H1 (cell line): ENCODE data around the gene C3orf85. TPM values are rescaled to one million over a fixed set of nuclear protein-coding genes. Genes with fewer than 3 reads are reported as not detected.

Experiments
- CTCF ChIA-PET: fragments of 300-600 bp; sonication (Branson Sonifier 250); formaldehyde crosslinking; loops from one replicate; lab custom pipeline; 2021; ENCODE audit not compliant: partially characterized antibody; lab: Charles Lee
- POLR2A ChIA-PET: fragments of 300-600 bp; sonication (Branson Sonifier 250); formaldehyde crosslinking; loops from one replicate; lab custom pipeline; 2021; ENCODE audit warnings: inconsistent platforms; ENCODE audit not compliant: partially characterized antibody; lab: Charles Lee
- DNase-seq, 2 experiments: peaks; one replicate each; pipeline versions ENCODE4 v3.0.0 to v3.0.0-alpha.2; 2010 to 2022; ENCODE audit warnings: low spot score in 2 of 2, low read depth in 1 of 2, mixed read lengths in 1 of 2
- FAIRE-seq: peaks from 2 replicates; lab custom pipeline; 2011; peaks lifted over from hg19 to GRCh38; lab: Jason Lieb, UNC
- H2AFZ ChIP-seq: 2 replicates; pipeline ENCODE4 v1.8.1; 2012; ENCODE audit warnings: low read length, inconsistent platforms
- H2AK5ac ChIP-seq: 2 replicates; pipeline ENCODE4 v1.6.1; 2013; ENCODE audit warnings: low read depth, low read length
- H2BK120ac ChIP-seq: replicated peaks from 2 replicates; pipeline ENCODE3; 2013; ENCODE audit warnings: low read depth, low read length, inconsistent platforms
- H2BK12ac ChIP-seq: 2 replicates; pipeline ENCODE4 v1.6.1; 2013; ENCODE audit warnings: low read depth, low read length
- H2BK15ac ChIP-seq: 2 replicates; pipeline ENCODE4 v1.6.1; 2013; ENCODE audit warnings: low read length
- H2BK20ac ChIP-seq: 2 replicates; pipeline ENCODE4 v1.6.1; 2013; ENCODE audit warnings: low read length
- H2BK5ac ChIP-seq: 2 replicates; pipeline ENCODE4 v1.6.1; 2013; ENCODE audit warnings: low read depth, low read length
- H3K14ac ChIP-seq: 2 replicates; pipeline ENCODE4 v1.6.1; 2013; ENCODE audit warnings: inconsistent platforms; ENCODE audit not compliant: insufficient read length
- H3K18ac ChIP-seq: 2 replicates; pipeline ENCODE4 v1.6.1; 2013; ENCODE audit warnings: low read length; ENCODE audit errors: extremely low read depth
- H3K23ac ChIP-seq: 2 replicates; pipeline ENCODE4 v1.6.1; 2013; ENCODE audit warnings: inconsistent platforms; ENCODE audit not compliant: insufficient read length
- H3K23me2 ChIP-seq: 2 replicates; pipeline ENCODE4 v1.6.1; 2013; ENCODE audit warnings: low read depth, low read length
- H3K27ac ChIP-seq: 2 replicates; pipeline ENCODE4 v1.6.1; 2011; ENCODE audit warnings: low read depth, low read length, inconsistent platforms
- H3K27me3 ChIP-seq, 4 experiments: replicated peaks in 1 of 4; 1 replicate in 1 of 4; 2 replicates in 3 of 4; pipeline versions ENCODE4 v1.6.1 to v1.8.1; 2011 to 2013; ENCODE audit warnings: low read length in 3 of 4, mild to moderate bottlenecking in 3 of 4, inconsistent platforms in 2 of 4, mixed read lengths in 2 of 4, moderate library complexity in 1 of 4; ENCODE audit not compliant: control insufficient read depth in 3 of 4, insufficient read depth in 3 of 4; ENCODE audit errors: extremely low read depth in 1 of 4
- H3K36me3 ChIP-seq, 4 experiments: 2 replicates each; pipeline versions ENCODE4 v1.6.1 to v1.8.1; 2011 to 2013; ENCODE audit warnings: mild to moderate bottlenecking in 4 of 4, low read length in 3 of 4, moderate library complexity in 2 of 4, control low read depth in 1 of 4, inconsistent platforms in 1 of 4; ENCODE audit not compliant: insufficient read depth in 4 of 4, control insufficient read depth in 2 of 4
- H3K4ac ChIP-seq: replicated peaks from 2 replicates; pipeline ENCODE3; 2013; ENCODE audit warnings: low read length, low read depth, mixed read lengths, inconsistent platforms; ENCODE audit not compliant: insufficient read length
- H3K4me1 ChIP-seq, 4 experiments: replicated peaks in 1 of 4; 1 replicate in 1 of 4; 2 replicates in 3 of 4; pipeline versions ENCODE4 v1.6.1 to v1.8.1; 2011 to 2013; ENCODE audit warnings: low read length in 3 of 4, inconsistent platforms in 2 of 4, mixed read lengths in 1 of 4; ENCODE audit not compliant: insufficient read depth in 4 of 4, control insufficient read depth in 3 of 4
- H3K4me2 ChIP-seq, 2 experiments: 2 replicates each; pipeline versions ENCODE4 v1.6.1 to v1.8.1; 2011 to 2013; ENCODE audit warnings: low read depth in 2 of 2, low read length in 2 of 2, control low read depth in 1 of 2, inconsistent platforms in 1 of 2, mild to moderate bottlenecking in 1 of 2; ENCODE audit not compliant: insufficient read depth in 1 of 2
- H3K4me3 ChIP-seq, 4 experiments: fragments of 200-600, 300-600 bp in 1 of 4; sonication (generic), shearing (Covaris generic), sonication (Bioruptor Twin) in 1 of 4; 2 replicates each; pipeline versions ENCODE4 v1.5.1 to v1.8.1; 2011 to 2016; ENCODE audit warnings: low read length in 4 of 4, low read depth in 3 of 4, control low read depth in 2 of 4, inconsistent platforms in 2 of 4, mild to moderate bottlenecking in 2 of 4, mixed read lengths in 1 of 4, moderate library complexity in 1 of 4; ENCODE audit not compliant: insufficient read depth in 2 of 4; ENCODE audit errors: extremely low read depth in 1 of 4
- H3K56ac ChIP-seq: replicated peaks from 2 replicates; pipeline ENCODE3; 2013; ENCODE audit warnings: low read depth, mild to moderate bottlenecking, mixed read lengths, low read length, inconsistent platforms; ENCODE audit not compliant: insufficient read length
- H3K79me1 ChIP-seq: 2 replicates; pipeline ENCODE4 v1.6.1; 2013; ENCODE audit warnings: low read depth, low read length, control low read depth
- H3K79me2 ChIP-seq, 2 experiments: 2 replicates each; pipeline versions ENCODE4 v1.6.1 to v1.8.1; 2012 to 2013; ENCODE audit warnings: low read length in 2 of 2, mild to moderate bottlenecking in 2 of 2, inconsistent platforms in 1 of 2; ENCODE audit not compliant: insufficient read depth in 2 of 2, control insufficient read depth in 1 of 2
- H3K9ac ChIP-seq, 4 experiments: replicated peaks in 1 of 4; 1 replicate in 1 of 4; 2 replicates in 3 of 4; pipeline versions ENCODE4 v1.6.1 to v1.8.1; 2011 to 2013; ENCODE audit warnings: low read depth in 3 of 4, low read length in 3 of 4, control low read depth in 2 of 4, mild to moderate bottlenecking in 2 of 4, moderate library complexity in 2 of 4, inconsistent platforms in 1 of 4; ENCODE audit errors: extremely low read depth in 1 of 4
- H3K9me3 ChIP-seq, 2 experiments: 2 replicates each; pipeline versions ENCODE4 v1.6.1 to v1.8.1; 2012 to 2013; ENCODE audit warnings: mild to moderate bottlenecking in 2 of 2, moderate library complexity in 2 of 2, control low read depth in 1 of 2, inconsistent platforms in 1 of 2, low read depth in 1 of 2, low read length in 1 of 2, mixed read lengths in 1 of 2; ENCODE audit not compliant: insufficient read depth in 2 of 2
- H4K20me1 ChIP-seq, 2 experiments: replicated peaks in 1 of 2; 2 replicates each; pipeline versions ENCODE3 to v1.8.1; 2011 to 2013; ENCODE audit warnings: inconsistent platforms in 2 of 2, low read length in 2 of 2, mild to moderate bottlenecking in 1 of 2; ENCODE audit not compliant: insufficient read depth in 2 of 2, control insufficient read depth in 1 of 2
- H4K5ac ChIP-seq: 2 replicates; pipeline ENCODE4 v1.6.1; 2013; ENCODE audit warnings: low read length, low read depth, mixed read lengths, inconsistent platforms; ENCODE audit not compliant: insufficient read length
- H4K8ac ChIP-seq: 2 replicates; pipeline ENCODE4 v1.8.0; 2013; ENCODE audit warnings: mild to moderate bottlenecking, moderate library complexity, low read length, inconsistent platforms; ENCODE audit not compliant: insufficient read depth; ENCODE audit errors: extremely low read depth
- H4K91ac ChIP-seq: replicated peaks from 2 replicates; pipeline ENCODE3; 2013; ENCODE audit warnings: low read length, mixed read lengths, inconsistent platforms; ENCODE audit not compliant: insufficient read length
- CHD1 ChIP-seq: IDR thresholded peaks from 2 replicates; pipeline ENCODE4 v1.6.1; 2012; ENCODE audit warnings: low read depth, low read length, improper control_type of control experiment
- CTBP2 ChIP-seq: IDR thresholded peaks from 2 replicates; pipeline ENCODE4 v1.7.0; 2011; ENCODE audit warnings: borderline replicate concordance, mild to moderate bottlenecking, moderate library complexity, mixed read lengths, low read length; ENCODE audit not compliant: insufficient read depth, insufficient read length
- HDAC2 ChIP-seq, 2 experiments: fragments of 300-600 bp in 1 of 2; sonication (generic) in 1 of 2; IDR thresholded peaks; 2 replicates each; pipeline ENCODE4 v1.6.1; 2011 to 2012; ENCODE audit warnings: low read depth in 2 of 2, low read length in 2 of 2, mild to moderate bottlenecking in 2 of 2, moderate library complexity in 2 of 2, borderline replicate concordance in 1 of 2, inconsistent platforms in 1 of 2
- NANOG ChIP-seq: IDR thresholded peaks from 2 replicates; pipeline ENCODE4 v1.6.1; 2011; ENCODE audit warnings: low read length, low read depth, mild to moderate bottlenecking, inconsistent platforms; ENCODE audit not compliant: insufficient read depth, poor library complexity, severe bottlenecking
- NRF1 ChIP-seq: IDR thresholded peaks from 2 replicates; pipeline ENCODE4 v1.6.1; 2011; ENCODE audit warnings: mild to moderate bottlenecking, low read depth, low read length, improper control_type of control experiment
- SIRT6 ChIP-seq: IDR thresholded peaks from one replicate; pipeline ENCODE4 v1.7.1; 2012; ENCODE audit warnings: low read length, inconsistent platforms
- SP4 ChIP-seq: IDR thresholded peaks from 2 replicates; pipeline ENCODE4 v1.6.1; 2012; ENCODE audit warnings: low read length, inconsistent platforms
- SRF ChIP-seq: IDR thresholded peaks from 2 replicates; pipeline ENCODE4 v1.6.1; 2011; ENCODE audit warnings: mild to moderate bottlenecking, low read depth, low read length, moderate library complexity
- WGBS, 2 experiments: shearing (Covaris generic) in 1 of 2; methylation state at CpG; one replicate each; pipeline versions ENCODE4 v1.1.6 to v1.1.7; 2013 to 2015; ENCODE audit warnings: low lambda C conversion rate in 2 of 2, mixed read lengths in 2 of 2, inconsistent platforms in 1 of 2, low coverage in 1 of 2, missing lambda C conversion rate in 1 of 2; ENCODE audit not compliant: insufficient replicate concordance in 2 of 2, insufficient coverage in 1 of 2, insufficient read length in 1 of 2; ENCODE audit errors: extremely low coverage in 1 of 2, missing lambda C conversion rate in 1 of 2; 5-methylcytosine and 5-hydroxymethylcytosine counted together
- polyA plus RNA-seq, 7 experiments: library from polyadenylated mRNA; depleted of rRNA in 3 of 7; stranded (reverse) in 5 of 7; unstranded in 2 of 7; fragments of >200 nt in 5 of 7; fragments of 200-250 nt in 2 of 7; gene quantifications; 1 replicate in 5 of 7; 2 replicates in 1 of 7; 4 replicates in 1 of 7; pipeline versions ENCODE4 v1.2.1 to v1.2.3, GENCODE V29; 2011 to 2013; ENCODE audit warnings: missing spikeins in 2 of 7, mixed read lengths in 2 of 7
- total RNA-seq: library from RNA; stranded (reverse); fragmentation: NEBNext Ultra II Directional; extraction: Animal tissue kit (Norgen Biotek cat#: 25700); gene quantifications from 2 replicates; pipeline ENCODE4 v1.2.1, GENCODE V29; 2021

Gene C3orf85
- total and polyA plus RNA-seq, 2 of the 8 experiments (the other 6 are each of a cell fraction or from before 2014, with no cell fraction given): not detected

- Histone ChIP-seq H3K9ac (no peak overlapping the region), H3K36me3 (no peaks in the 10 kb centered on the region), H3K23ac (no peak overlapping the region), H3K23me2 (no peaks in the 10 kb centered on the region), H3K4me1 (peaks cover 0 to 9% (median 0%) of the 10 kb centered on the region in 4 experiments; a peak in 1 of 7 replicates), H3K18ac (no peak overlapping the region), H2BK5ac (no peak overlapping the region), H3K9me3 (no peaks in the 10 kb centered on the region), H2BK120ac (no peak overlapping the region), H3K56ac (no peak overlapping the region), H3K4ac (no peak overlapping the region), H2BK15ac (no peak overlapping the region), H3K14ac (no peak overlapping the region), H3K27ac (no peak overlapping the region), H3K79me2 (no peaks in the 10 kb centered on the region), H2BK12ac (no peak overlapping the region), H4K20me1 (no peaks in the 10 kb centered on the region), H4K91ac (no peak overlapping the region), H2BK20ac (no peak overlapping the region), H2AK5ac (no peak overlapping the region), H4K5ac (no peak overlapping the region), H3K79me1 (no peaks in the 10 kb centered on the region), H4K8ac (no peak overlapping the region), H3K4me3 (no peak overlapping the region), H3K27me3 (no peaks in the 10 kb centered on the region; a peak in 1 of 7 replicates), H3K4me2 (no peak overlapping the region), H2AFZ (no peak overlapping the region)
- WGBS, 2 experiments: 93% methylated on average over 4 of the region's 4 CpGs; no CpG with 5 or more reads in 1 of the 2 experiments
- FAIRE-seq: no peak
- ChIA-PET CTCF (interaction anchor here (0.6 kb wide), 1 partner anchor 494 kb away, joined by 3 read pairs; no protein-coding TSS in a partner anchor), POLR2A (no interaction called here)
- no peak for DNase-seq
- TF ChIP-seq NRF1 (no peak), CTBP2 (no peak), CHD1 (no peak), HDAC2 (IDR thresholded peaks at IDR 0.05; ENCODE audit: borderline replicate concordance in 1 of 2, low read depth in 2 of 2, low read length in 2 of 2) (no peak), SP4 (no peak), NANOG (no peak), SRF (no peak), SIRT6 (no peak)
Observed at GRCh38 chr3:109165905-109166304, 29.4 kb downstream of the C3orf85 start.
